Urinary bladder (tissue), 4 donors: ENCODE results near the gene CTSE. TPM values are rescaled to one million over a fixed set of nuclear protein-coding genes. Genes with fewer than 3 reads are reported as not detected.
A peak's percentile ranks its signal among the peaks of the same experiment; 100 is the strongest.

Experiments
- DNase-seq: peaks from one replicate; pipeline ENCODE4 v3.0.0-alpha.2; 2015; ENCODE audit errors: extremely low spot score
- H3K27ac ChIP-seq: one replicate; pipeline ENCODE4 v1.5.1; 2013; ENCODE audit warnings: low read depth, mild to moderate bottlenecking, moderate library complexity
- H3K36me3 ChIP-seq: one replicate; pipeline ENCODE4 v1.6.1; 2013; ENCODE audit warnings: mild to moderate bottlenecking, moderate library complexity; ENCODE audit not compliant: insufficient read depth
- H3K4me1 ChIP-seq: one replicate; pipeline ENCODE4 v1.6.1; 2013; ENCODE audit warnings: mild to moderate bottlenecking, moderate library complexity; ENCODE audit not compliant: insufficient read depth
- H3K4me3 ChIP-seq: one replicate; pipeline ENCODE4 v1.5.1; 2013; ENCODE audit warnings: low read depth, low read length
- WGBS: extraction: QIAGEN DNeasy Blood & Tissue Kit; methylation state at CpG from one replicate; pipeline ENCODE4 v1.1.7; 2013; 5-methylcytosine and 5-hydroxymethylcytosine counted together
- polyA plus RNA-seq: library from polyadenylated mRNA; stranded (reverse); fragments of 200-250 nt; gene quantifications from one replicate; pipeline ENCODE4 v1.2.3, GENCODE V29; 2013
- total RNA-seq: library from RNA; depleted of rRNA; stranded (reverse); fragments of >200 nt; gene quantifications from one replicate; pipeline ENCODE4 v1.2.3, GENCODE V29; 2014
- donor health status: healthy with polysubstance abuse.
- donor health status: healthy.

CTSE gene
- total and polyA plus RNA-seq, 2 donors = 0.26 to 0.72 TPM

DNA sequence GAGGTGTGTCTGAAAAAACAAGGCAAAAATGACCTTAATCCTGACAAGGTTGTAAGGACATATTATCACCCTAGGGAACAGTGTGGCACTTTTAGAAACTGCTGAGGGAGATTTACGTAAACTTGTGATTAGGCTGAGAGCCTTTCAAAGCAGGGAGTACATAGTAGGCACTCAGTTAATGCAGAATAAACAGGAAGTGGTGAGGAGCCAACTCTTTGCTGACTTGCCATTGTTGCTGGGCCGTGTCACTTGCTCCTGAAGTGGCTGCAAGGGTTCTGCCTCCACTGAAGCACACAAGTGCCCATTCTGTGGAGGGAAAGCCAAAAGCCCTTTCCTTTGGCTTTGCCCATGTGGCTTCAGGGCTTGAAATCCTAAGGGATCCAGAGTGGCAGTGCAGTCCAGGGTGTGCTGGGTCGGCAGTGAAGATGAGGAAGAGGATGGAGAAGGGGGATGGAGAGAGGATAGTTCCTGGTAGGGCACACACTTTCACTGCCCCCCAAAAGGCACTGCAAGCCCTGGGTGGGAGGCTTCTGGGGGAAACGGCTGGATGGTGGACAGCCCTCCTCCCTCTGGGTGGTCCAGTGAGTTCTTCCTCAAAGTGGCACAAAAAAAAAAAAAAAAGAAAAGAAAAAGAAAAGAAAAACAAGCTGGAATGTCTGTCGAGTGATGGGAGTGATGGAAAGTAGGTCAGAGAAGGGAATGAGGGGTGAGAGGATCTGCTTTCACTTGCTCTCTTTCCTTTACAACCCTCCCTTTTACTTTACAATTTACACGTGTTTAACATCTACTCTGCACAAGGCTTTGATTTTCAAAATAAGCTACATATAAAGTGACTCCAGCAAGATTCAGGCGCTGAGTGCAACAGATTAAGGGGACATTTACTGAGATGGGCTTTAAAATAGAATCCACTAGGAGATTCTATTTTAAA, 15.6 kb upstream of the CTSE start:
- no peak overlapping the region for H3K4me3 ChIP-seq
- 43% methylated on average over 7 of the region's 7 CpGs for WGBS
- DNase-seq = no peak

GRCh38 chr1:206037581-206037980, 13.9 kb upstream of the CTSE start:
- H3K27ac ChIP-seq = no peak overlapping the region
- no peak for DNase-seq
- H3K36me3 ChIP-seq = no peaks in the 10 kb centered on the region
- WGBS = 79% methylated on average over 9 of the region's 9 CpGs
- H3K4me1 ChIP-seq = no peaks in the 10 kb centered on the region
- H3K4me3 ChIP-seq = no peak overlapping the region

More for the DNA sequence above, 15.6 kb upstream of the CTSE start:
- Histone ChIP-seq H3K27ac (no peak overlapping the region), H3K4me1 (no peaks in the 10 kb centered on the region), H3K36me3 (no peaks in the 10 kb centered on the region)

- H3K4me3 ChIP-seq = no peak overlapping the region
- no peaks in the 10 kb centered on the region for H3K36me3 ChIP-seq
- H3K27ac ChIP-seq = no peak overlapping the region
- 39% methylated on average over 2 of the region's 2 CpGs for whole genome bisulfite sequencing
- H3K4me1 ChIP-seq = no peaks in the 10 kb centered on the region
- DNase-seq = no peak
Observed at GRCh38 chr1:206036663-206037455, 13.2 kb upstream of the CTSE start.

DNA sequence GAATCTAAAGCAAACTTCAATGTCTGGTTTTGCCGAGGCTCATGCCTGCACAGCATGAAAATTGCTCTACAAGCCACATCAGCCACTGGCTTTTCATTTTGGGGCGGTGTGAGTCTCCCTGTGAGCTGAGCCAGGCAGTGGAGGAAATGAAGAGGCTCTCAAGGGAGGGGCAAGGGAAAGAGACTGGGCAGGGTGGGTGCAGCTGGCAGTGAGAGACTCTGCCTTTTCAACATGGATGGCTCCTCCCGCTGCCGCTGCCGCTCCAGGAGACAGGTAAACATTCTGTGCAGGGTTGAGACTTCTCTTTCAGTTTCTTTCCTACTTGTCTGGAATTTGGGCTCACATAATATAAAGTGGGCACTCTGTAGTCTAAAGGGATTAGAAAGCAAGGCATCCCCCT, 11.3 kb upstream of the CTSE start:
- peaks cover 3% of the 10 kb centered on the region for H3K4me1 ChIP-seq
- no peak for DNase-seq
- whole genome bisulfite sequencing = 57% methylated on average over 5 of the region's 5 CpGs
- no peak overlapping the region for H3K4me3 ChIP-seq
- H3K36me3 ChIP-seq = no peaks in the 10 kb centered on the region
- H3K27ac ChIP-seq = no peak overlapping the region

- Histone ChIP-seq H3K4me3 (no peak overlapping the region), H3K4me1 (peaks cover 3% of the 10 kb centered on the region), H3K27ac (no peak overlapping the region), H3K36me3 (no peaks in the 10 kb centered on the region)
- 79% methylated on average over 5 of the region's 5 CpGs for WGBS
- no peak for DNase-seq
Observed at GRCh38 chr1:206032380-206033140, 8.9 kb upstream of the CTSE start.

GRCh38 chr1:206030714-206031113, 7.0 kb upstream of the CTSE start:
- Histone ChIP-seq H3K4me1 (peaks cover 3% of the 10 kb centered on the region), H3K27ac (no peak overlapping the region), H3K36me3 (no peaks in the 10 kb centered on the region), H3K4me3 (no peak overlapping the region)
- DNase-seq = peak; percentile 51
- 14% methylated on average over 4 of the region's 4 CpGs for WGBS

- Histone ChIP-seq H3K4me3 (no peak overlapping the region), H3K4me1 (peaks cover 3% of the 10 kb centered on the region), H3K27ac (no peak overlapping the region), H3K36me3 (no peaks in the 10 kb centered on the region)
- DNase-seq = no peak
- 78% methylated on average over 4 of the region's 4 CpGs for WGBS
Observed at GRCh38 chr1:206030191-206030590, 6.5 kb upstream of the CTSE start.

GRCh38 chr1:206029484-206029883, 5.8 kb upstream of the CTSE start:
- no peak for DNase-seq

DNA sequence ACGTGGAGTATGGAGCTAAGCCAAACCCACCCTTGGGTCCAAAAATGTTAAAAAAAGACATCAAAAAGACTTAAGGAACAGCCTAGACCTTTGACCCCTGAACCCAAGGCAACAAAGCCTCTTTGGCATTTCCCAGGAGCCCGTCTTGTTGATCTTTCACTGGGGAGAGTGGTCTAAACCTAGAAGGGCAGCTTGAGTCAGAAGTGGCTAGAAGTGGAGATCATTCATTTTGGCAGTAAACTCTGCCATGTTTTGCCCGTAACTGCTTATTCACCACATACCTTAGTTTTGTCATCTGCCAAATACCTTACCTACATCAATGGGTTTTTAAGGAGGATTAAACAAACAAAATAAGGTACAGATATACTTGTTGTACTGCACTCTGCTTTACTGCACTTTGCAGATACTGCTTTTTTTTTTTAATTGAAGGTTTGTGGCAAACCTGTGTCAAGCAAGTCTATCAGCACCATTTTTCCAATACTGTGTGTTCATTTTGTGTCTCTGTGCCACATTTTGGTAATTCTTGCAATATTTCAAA, 1.7 kb upstream of the CTSE start:
- DNase-seq = no peak
- no peak overlapping the region for H3K4me3 ChIP-seq
- no peaks in the 10 kb centered on the region for H3K4me1 ChIP-seq
- 81% methylated on average over 3 of the region's 3 CpGs for WGBS
- H3K36me3 ChIP-seq = no peaks in the 10 kb centered on the region
- no peak overlapping the region for H3K27ac ChIP-seq

More at GRCh38 chr1:206029484-206029883, 5.8 kb upstream of the CTSE start:
- Histone ChIP-seq H3K27ac (no peak overlapping the region), H3K4me1 (peaks cover 3% of the 10 kb centered on the region), H3K36me3 (no peaks in the 10 kb centered on the region), H3K4me3 (no peak overlapping the region)
- WGBS = 30% methylated on average over 4 of the region's 4 CpGs

DNA sequence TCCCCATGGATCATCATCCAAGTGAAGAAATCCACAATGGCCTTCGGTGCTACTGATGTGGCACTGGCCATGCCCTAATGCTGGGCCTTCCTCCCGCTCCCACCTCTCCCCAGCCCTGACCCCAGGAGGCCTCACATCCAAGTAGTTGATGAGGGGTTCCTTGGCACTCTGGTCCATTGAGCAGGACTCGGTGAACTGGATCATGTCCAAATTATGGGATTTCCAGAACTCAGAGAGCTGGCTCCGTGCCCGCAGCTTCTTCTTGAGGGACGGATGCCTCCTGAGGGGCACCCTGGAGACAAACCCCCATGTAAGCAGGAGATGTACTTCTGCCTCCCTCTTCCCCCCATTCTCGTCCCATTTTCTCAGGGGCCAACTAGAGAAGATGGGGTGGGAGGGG, 929 bp downstream of the CTSE start:
- DNase-seq = no peak
- Histone ChIP-seq H3K4me1 (no peaks in the 10 kb centered on the region), H3K27ac (no peak overlapping the region), H3K36me3 (no peaks in the 10 kb centered on the region), H3K4me3 (no peak overlapping the region)
- 81% methylated on average over 7 of the region's 7 CpGs for WGBS

- Histone ChIP-seq H3K4me1 (no peaks in the 10 kb centered on the region), H3K4me3 (no peak overlapping the region), H3K36me3 (no peaks in the 10 kb centered on the region), H3K27ac (no peak overlapping the region)
- 75% methylated on average over 4 of the region's 4 CpGs for WGBS
- no peak for DNase-seq
Observed at GRCh38 chr1:206021626-206022365, 1.9 kb downstream of the CTSE start.

- H3K36me3 ChIP-seq = no peaks in the 10 kb centered on the region
- no peak for DNase-seq
- H3K27ac ChIP-seq = no peak overlapping the region
- H3K4me1 ChIP-seq = no peaks in the 10 kb centered on the region
- no peak overlapping the region for H3K4me3 ChIP-seq
- 90% methylated on average over 9 of the region's 9 CpGs for WGBS
Observed at GRCh38 chr1:206021008-206021625, 2.6 kb downstream of the CTSE start.
